ENCODE data around the gene CNST.
"Not testable (repeated sequence)": the region's sequence is repeated elsewhere in the genome, so short reads cannot be mapped to it uniquely, and the experiment has no call there.

CNST gene

DNA sequence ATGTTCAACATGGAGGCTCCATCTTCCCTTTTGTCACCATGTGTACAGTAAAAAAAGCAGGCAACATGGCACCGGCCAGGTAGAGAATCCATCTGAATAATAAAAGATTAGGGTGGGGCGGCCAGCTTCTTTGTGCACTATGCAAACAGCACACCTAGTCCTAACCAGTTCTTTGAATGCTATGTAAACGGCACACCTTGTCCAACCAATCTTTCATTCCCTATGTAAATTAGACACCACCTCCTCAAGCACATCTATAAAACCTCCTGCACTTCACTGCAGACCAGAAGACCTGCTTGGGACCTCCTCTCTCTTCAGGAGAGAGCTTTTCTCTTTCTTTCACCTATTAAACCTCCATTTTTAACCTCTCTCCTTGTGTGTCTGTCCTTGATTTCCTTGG is 28.4 kb upstream of the CNST start:
- Mint-ChIP-seq H3K9me3 (no peaks in the 10 kb centered on the region), H3K4me1 (ENCODE audit: low read depth) (no peaks in the 10 kb centered on the region), H3K36me3 (ENCODE audit: low read depth) (peaks cover 4% of the 10 kb centered on the region), H3K27me3 (ENCODE audit: low read depth) (no peaks in the 10 kb centered on the region), H3K27ac (no peak overlapping the region), H3K4me3 (no peak overlapping the region)
- DNase-seq (ENCODE audit: low spot score): no peak

GRCh38 chr1:246540738-246541491 is 25.3 kb upstream of the CNST start:
- peaks cover 16% of the 10 kb centered on the region for H3K36me3 Mint-ChIP-seq (ENCODE audit: low read depth)
- no peaks in the 10 kb centered on the region for H3K4me1 Mint-ChIP-seq (ENCODE audit: low read depth)
- no peak for DNase-seq (ENCODE audit: low spot score)
- no peaks in the 10 kb centered on the region for H3K9me3 Mint-ChIP-seq
- H3K27me3 Mint-ChIP-seq (ENCODE audit: low read depth): no peaks in the 10 kb centered on the region
- no peak overlapping the region for H3K4me3 Mint-ChIP-seq
- H3K27ac Mint-ChIP-seq: no peak overlapping the region

GRCh38 chr1:246544001-246544400 is 22.3 kb upstream of the CNST start:
- DNase-seq (ENCODE audit: low spot score): no peak
- Mint-ChIP-seq H3K4me3 (no peak overlapping the region), H3K36me3 (ENCODE audit: low read depth) (peaks cover 21% of the 10 kb centered on the region), H3K27ac (no peak overlapping the region), H3K9me3 (no peaks in the 10 kb centered on the region), H3K4me1 (ENCODE audit: low read depth) (no peaks in the 10 kb centered on the region), H3K27me3 (ENCODE audit: low read depth) (no peaks in the 10 kb centered on the region)

GRCh38 chr1:246549665-246550064 is 16.6 kb upstream of the CNST start:
- H3K27me3 Mint-ChIP-seq (ENCODE audit: low read depth): no peaks in the 10 kb centered on the region
- H3K4me3 Mint-ChIP-seq: no peak overlapping the region
- peaks cover 27% of the 10 kb centered on the region for H3K36me3 Mint-ChIP-seq (ENCODE audit: low read depth)
- no peaks in the 10 kb centered on the region for H3K9me3 Mint-ChIP-seq
- DNase-seq (ENCODE audit: low spot score): no peak
- no peaks in the 10 kb centered on the region for H3K4me1 Mint-ChIP-seq (ENCODE audit: low read depth)
- no peak overlapping the region for H3K27ac Mint-ChIP-seq

DNA sequence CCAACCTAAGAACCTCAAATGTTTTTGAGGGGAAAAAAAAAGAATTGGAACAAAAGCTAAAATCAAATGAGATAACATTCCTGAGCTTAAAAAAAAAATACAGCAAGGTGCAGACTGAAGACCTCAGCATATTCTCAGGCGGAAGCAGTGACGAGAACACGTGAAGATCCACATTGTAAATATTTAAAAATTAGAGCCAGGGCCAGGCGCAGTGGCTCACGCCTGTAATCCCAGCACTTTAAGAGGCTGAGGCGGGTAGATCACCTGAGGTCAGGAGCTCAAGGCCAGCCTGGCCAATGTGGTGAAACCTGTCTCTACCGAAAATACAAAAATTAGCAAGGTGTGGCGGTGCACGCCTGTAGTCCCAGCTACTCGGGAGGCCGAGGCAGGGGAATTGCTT is 15.9 kb upstream of the CNST start:
- no peak overlapping the region for H3K4me3 Mint-ChIP-seq
- H3K9me3 Mint-ChIP-seq: no peaks in the 10 kb centered on the region
- no peaks in the 10 kb centered on the region for H3K4me1 Mint-ChIP-seq (ENCODE audit: low read depth)
- peak overlapping the region; percentile 7 for H3K27ac Mint-ChIP-seq
- H3K36me3 Mint-ChIP-seq (ENCODE audit: low read depth): peaks cover 31% of the 10 kb centered on the region
- no peak for DNase-seq (ENCODE audit: low spot score)
- H3K27me3 Mint-ChIP-seq (ENCODE audit: low read depth): no peaks in the 10 kb centered on the region

- no peaks in the 10 kb centered on the region for H3K27me3 Mint-ChIP-seq (ENCODE audit: low read depth)
- DNase-seq (ENCODE audit: low spot score): no peak
- H3K4me3 Mint-ChIP-seq: no peak overlapping the region
- peaks cover 34% of the 10 kb centered on the region for H3K36me3 Mint-ChIP-seq (ENCODE audit: low read depth)
- no peak overlapping the region for H3K27ac Mint-ChIP-seq
- no peaks in the 10 kb centered on the region for H3K4me1 Mint-ChIP-seq (ENCODE audit: low read depth)
- H3K9me3 Mint-ChIP-seq: no peaks in the 10 kb centered on the region
Measured at GRCh38 chr1:246552110-246552509, 14.1 kb upstream of the CNST start.

- Mint-ChIP-seq H3K9me3 (no peaks in the 10 kb centered on the region), H3K4me3 (no peak overlapping the region), H3K36me3 (ENCODE audit: low read depth) (peaks cover 37% of the 10 kb centered on the region), H3K27me3 (ENCODE audit: low read depth) (no peaks in the 10 kb centered on the region), H3K27ac (no peak overlapping the region), H3K4me1 (ENCODE audit: low read depth) (no peaks in the 10 kb centered on the region)
- no peak for DNase-seq (ENCODE audit: low spot score)
Measured at GRCh38 chr1:246554201-246554600, 12.1 kb upstream of the CNST start.

- Mint-ChIP-seq H3K9me3 (no peaks in the 10 kb centered on the region), H3K4me1 (ENCODE audit: low read depth) (peaks cover 2% of the 10 kb centered on the region), H3K27ac (no peak overlapping the region), H3K4me3 (no peak overlapping the region), H3K36me3 (ENCODE audit: low read depth) (peaks cover 41% of the 10 kb centered on the region), H3K27me3 (ENCODE audit: low read depth) (no peaks in the 10 kb centered on the region)
- no peak for DNase-seq (ENCODE audit: low spot score)
Measured at GRCh38 chr1:246558041-246558440, 8.2 kb upstream of the CNST start.

DNA sequence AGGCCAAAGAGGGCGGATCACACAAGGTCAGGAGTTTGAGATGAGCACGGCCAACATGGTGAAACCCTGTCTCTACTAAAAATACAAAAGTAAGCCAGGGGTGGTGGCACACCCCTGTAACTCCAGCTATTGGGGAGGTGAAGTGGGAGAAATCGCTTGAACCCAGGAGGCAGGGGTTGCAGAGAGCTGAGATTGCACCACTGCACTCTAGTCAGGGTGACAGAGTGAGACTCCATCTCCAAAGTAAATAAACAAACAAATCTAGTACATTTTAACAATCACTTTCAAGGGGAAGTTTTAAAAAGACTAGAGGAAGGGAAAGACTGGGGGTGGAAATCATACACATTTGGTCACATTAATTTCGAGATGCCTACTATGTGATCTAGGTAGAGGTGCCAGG is 6.9 kb upstream of the CNST start:
- no peaks in the 10 kb centered on the region for H3K27me3 Mint-ChIP-seq (ENCODE audit: low read depth)
- DNase-seq (ENCODE audit: low spot score): no peak
- H3K4me1 Mint-ChIP-seq (ENCODE audit: low read depth): peaks cover 5% of the 10 kb centered on the region
- no peaks in the 10 kb centered on the region for H3K9me3 Mint-ChIP-seq
- peaks cover 42% of the 10 kb centered on the region for H3K36me3 Mint-ChIP-seq (ENCODE audit: low read depth)
- no peak overlapping the region for H3K27ac Mint-ChIP-seq
- no peak overlapping the region for H3K4me3 Mint-ChIP-seq

DNA sequence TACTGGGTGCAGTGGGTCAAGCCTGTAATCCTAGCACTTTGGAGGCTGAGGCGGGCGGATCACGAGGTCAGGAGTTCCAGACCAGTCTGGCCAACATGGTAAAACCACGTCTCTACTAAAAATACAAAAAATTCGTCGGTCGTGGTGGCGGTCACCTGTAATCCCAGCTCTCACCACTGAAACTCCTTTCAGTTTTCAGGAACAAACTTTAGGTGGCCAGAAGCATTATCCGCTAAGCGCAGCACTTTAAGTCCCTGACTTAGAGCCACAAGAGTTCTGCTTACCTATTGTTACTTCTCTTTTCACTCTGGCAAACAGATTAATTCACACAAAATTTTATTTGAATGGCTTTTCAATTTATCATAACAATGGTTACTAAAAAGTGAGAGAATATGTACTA is 5.4 kb upstream of the CNST start:
- H3K27ac Mint-ChIP-seq; H3K4me1 Mint-ChIP-seq (ENCODE audit: low read depth); H3K9me3 Mint-ChIP-seq; DNase-seq (ENCODE audit: low spot score); H3K4me3 Mint-ChIP-seq; H3K27me3 Mint-ChIP-seq (ENCODE audit: low read depth): not testable (repeated sequence)
- H3K36me3 Mint-ChIP-seq (ENCODE audit: low read depth): peaks cover 41% of the 10 kb centered on the region

- peak overlapping the region; percentile 96 for H3K27ac Mint-ChIP-seq
- H3K36me3 Mint-ChIP-seq (ENCODE audit: low read depth): peaks cover 23% of the 10 kb centered on the region
Measured at GRCh38 chr1:246564839-246565750, 1.2 kb upstream of the CNST start.

GRCh38 chr1:246565751-246566127 is 517 bp upstream of the CNST start:
- Mint-ChIP-seq H3K9me3 (no peaks in the 10 kb centered on the region), H3K27ac (peak overlapping the region; percentile 96), H3K36me3 (ENCODE audit: low read depth) (peaks cover 21% of the 10 kb centered on the region), H3K27me3 (ENCODE audit: low read depth) (no peaks in the 10 kb centered on the region), H3K4me1 (ENCODE audit: low read depth) (peaks cover 31% of the 10 kb centered on the region), H3K4me3 (peak overlapping the region; percentile 98)
- no peak for DNase-seq (ENCODE audit: low spot score)

More at GRCh38 chr1:246564839-246565750, 1.2 kb upstream of the CNST start:
- no peak for DNase-seq (ENCODE audit: low spot score)
- Mint-ChIP-seq H3K9me3 (no peaks in the 10 kb centered on the region), H3K4me1 (ENCODE audit: low read depth) (peaks cover 26% of the 10 kb centered on the region), H3K4me3 (peak overlapping the region; percentile 98), H3K27me3 (ENCODE audit: low read depth) (no peaks in the 10 kb centered on the region)

DNA sequence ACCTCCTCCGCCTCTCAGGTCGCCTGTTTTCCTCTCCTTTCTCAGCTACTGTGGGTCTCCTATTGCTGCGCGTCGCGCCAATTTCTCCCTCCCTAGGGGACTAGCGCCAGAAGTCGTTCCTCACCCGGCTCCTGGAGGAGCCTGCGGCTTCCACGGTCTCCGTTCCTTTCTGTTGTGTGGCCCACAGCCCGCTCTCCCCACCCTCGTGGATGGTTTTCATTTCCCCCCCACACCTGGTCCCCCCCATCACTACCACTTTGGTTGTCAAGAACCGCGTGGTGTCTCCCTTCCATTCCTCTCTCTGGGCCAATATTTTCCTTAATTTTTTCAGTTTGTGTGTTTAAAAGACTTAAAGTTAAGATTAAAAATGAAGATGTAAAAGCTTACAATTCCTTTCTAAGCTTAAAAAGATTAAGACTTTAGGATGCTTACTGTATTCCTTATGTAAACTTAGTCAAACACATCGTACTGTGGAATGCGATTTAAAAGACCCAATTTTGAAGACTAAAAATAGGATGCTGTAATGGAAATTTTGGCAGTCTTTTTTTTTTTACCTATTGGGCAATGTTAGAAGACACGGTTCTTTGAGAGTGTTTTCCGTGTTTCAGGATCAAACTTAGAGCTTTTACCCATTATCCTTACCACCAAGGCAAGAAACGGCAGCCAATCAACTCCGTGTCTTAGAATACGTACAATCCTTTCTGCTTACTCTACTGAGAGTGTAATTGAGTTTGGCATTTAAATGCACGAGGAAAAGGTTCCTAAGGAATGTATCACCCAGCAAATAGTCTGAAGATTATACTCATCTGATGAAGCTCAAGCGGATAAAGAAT is 773 bp downstream of the CNST start:
- peaks cover 38% of the 10 kb centered on the region for H3K4me1 Mint-ChIP-seq (ENCODE audit: low read depth)
- H3K4me3 Mint-ChIP-seq: peak overlapping the region; percentile 98
- peak overlapping the region; percentile 96 for H3K27ac Mint-ChIP-seq
- no peaks in the 10 kb centered on the region for H3K27me3 Mint-ChIP-seq (ENCODE audit: low read depth)
- peaks cover 23% of the 10 kb centered on the region for H3K36me3 Mint-ChIP-seq (ENCODE audit: low read depth)
- no peaks in the 10 kb centered on the region for H3K9me3 Mint-ChIP-seq
- no peak for DNase-seq (ENCODE audit: low spot score)
